Adrenal gland (tissue), 12 donors: ENCODE results near the gene AQP5. TPM values are rescaled to one million over a fixed set of nuclear protein-coding genes. Genes with fewer than 3 reads are reported as not detected.

Source experiments
- DNase-seq, 7 donors: peaks; one replicate each; pipeline ENCODE4 v3.0.0-alpha.2; 2019 to 2020
- H3K27ac ChIP-seq, 5 donors: fragments of 200-600 bp; sonication (generic) in 4 of 5; 1 replicate in 3 of 5; 2 replicates in 2 of 5; pipeline versions ENCODE4 v1.5.1 to v1.8.0; 2016 to 2020; ENCODE audit warnings: mild to moderate bottlenecking in 1 of 5
- H3K27me3 ChIP-seq: fragments of 200-600 bp; 2 replicates; pipeline ENCODE4 v1.8.0; 2021
- H3K36me3 ChIP-seq, 2 donors: fragments of 200-600 bp; replicated peaks in 1 of 2; 1 replicate in 1 of 2; 2 replicates in 1 of 2; pipeline versions ENCODE4 v1.5.1 to v1.8.0; 2018 to 2022
- H3K4me1 ChIP-seq, 2 donors: fragments of 200-600 bp; replicated peaks in 1 of 2; 1 replicate in 1 of 2; 2 replicates in 1 of 2; pipeline versions ENCODE4 v1.5.1 to v1.8.0; 2018 to 2021
- H3K4me3 ChIP-seq, 4 donors: fragments of 200-600 bp; sonication (generic) in 3 of 4; one replicate each; pipeline ENCODE4 v1.5.1; 2016 to 2018
- H3K9me3 ChIP-seq, 3 donors: fragments of 200-600 bp; sonication (generic) in 1 of 3; replicated peaks in 1 of 3; 1 replicate in 2 of 3; 2 replicates in 1 of 3; pipeline versions ENCODE4 v1.5.1 to v1.8.0; 2016 to 2021
- CTCF ChIP-seq, 6 experiments: fragments of 450-650 bp in 4 of 6; fragments of 200-600 bp in 2 of 6; sonication (generic) in 1 of 6; IDR thresholded peaks; 1 replicate in 5 of 6; 2 replicates in 1 of 6; pipeline versions ENCODE4 v1.5.1 to v1.8.0; 2016 to 2021; ENCODE audit warnings: antibody characterized with exemption in 6 of 6, mild to moderate bottlenecking in 2 of 6, moderate library complexity in 1 of 6
- POLR2A ChIP-seq, 2 donors: fragments of 450-650 bp; IDR thresholded peaks; one replicate each; pipeline ENCODE4 v1.6.1; 2017; ENCODE audit warnings: antibody characterized with exemption in 2 of 2, mild to moderate bottlenecking in 2 of 2, moderate library complexity in 1 of 2
- WGBS, 4 donors: extraction: QIAGEN DNeasy Blood & Tissue Kit in 2 of 4; methylation state at CpG; one replicate each; pipeline versions ENCODE4 v1.1.5 to v1.1.7; 2013 to 2017; 5-methylcytosine and 5-hydroxymethylcytosine counted together
- intact Hi-C, 2 donors: fragments of 100-400 bp; cut with DNase I; formaldehyde crosslinking; loops; one replicate each; pipeline versions ENCODE4 v1.14.1 to v1.15.0; 2022 to 2023
- polyA plus RNA-seq, 3 donors: library from polyadenylated mRNA; stranded (reverse); fragments of 200-250 nt in 2 of 3; fragments of 350-450 nt in 1 of 3; fragmentation: Illumina TruSeq in 1 of 3; extraction: RNeasy Lipid Tissue Mini Kit (QIAGEN cat#74804) in 1 of 3; gene quantifications; one replicate each; pipeline ENCODE4 v1.2.3, GENCODE V29; 2013 to 2014
- total RNA-seq, 9 donors: library from RNA; depleted of rRNA in 4 of 9; stranded (reverse); fragments of >200 nt in 4 of 9; fragments of 120-200 nt in 1 of 9; fragmentation: NEBNext Ultra II Directional in 1 of 9; extraction: Animal tissue kit (Norgen Biotek cat#: 25700) in 1 of 9; gene quantifications; one replicate each; pipeline versions ENCODE4 v1.1.0 to v1.2.4, GENCODE V29; 2013 to 2023
- donor health status: healthy with polysubstance abuse.
- donor health status: Bipolar disorder and iron deficiency.
- donor health status: DM: yes; HTN: yes; CAD: no.
- donor health status: DM: no; HTN: no; CAD: no.
- donor health status: DM: no; HTN: no; CAD: no.
- donor health status: DM: yes; HTN: yes; CAD: no.

The AQP5 gene
- total and polyA plus RNA-seq, 12 donors, result 0.22 to 2.6 (median 0.84) TPM; not detected in 1

- WGBS, 4 donors, result 77 to 93% (median 88%) methylated on average over 11 to 12 of the region's 12 CpGs
Observed at GRCh38 chr12:49917166-49917787, 44.4 kb upstream of the AQP5 start.

GRCh38 chr12:49917788-49918173 lies 43.9 kb upstream of the AQP5 start:
- WGBS, 4 donors, result 86 to 91% (median 90%) methylated on average over 5 of the region's 5 CpGs
- Histone ChIP-seq H3K4me1 (peaks cover 4 to 14% of the 10 kb centered on the region in 2 donors), H3K4me3 (no peak overlapping the region), H3K27me3 (no peaks in the 10 kb centered on the region), H3K27ac (no peak overlapping the region), H3K36me3 (no peaks in the 10 kb centered on the region), H3K9me3 (no peaks in the 10 kb centered on the region)
- intact Hi-C loops, result no loop called here
- no peak for TF ChIP-seq POLR2A (IDR thresholded peaks at IDR 0.05)
- TF ChIP-seq CTCF (IDR thresholded peaks at IDR 0.05), result no peak
- DNase-seq, result no peak

More at GRCh38 chr12:49917166-49917787, 44.4 kb upstream of the AQP5 start:
- H3K27ac ChIP-seq, result no peak overlapping the region
- H3K36me3 ChIP-seq, result no peaks in the 10 kb centered on the region
- H3K27me3 ChIP-seq, result no peaks in the 10 kb centered on the region
- intact Hi-C loops, result no loop called here
- TF ChIP-seq POLR2A (IDR thresholded peaks at IDR 0.05), result no peak
- TF ChIP-seq CTCF (IDR thresholded peaks at IDR 0.05), result no peak
- H3K4me3 ChIP-seq, result no peak overlapping the region
- DNase-seq, result no peak
- peaks cover 0 to 9% of the 10 kb centered on the region in 2 donors for H3K4me1 ChIP-seq
- no peaks in the 10 kb centered on the region for H3K9me3 ChIP-seq

GRCh38 chr12:49920241-49920914 lies 41.3 kb upstream of the AQP5 start:
- 65 to 69% (median 66%) methylated on average over 12 of the region's 12 CpGs for WGBS, 4 donors
- Histone ChIP-seq H3K27ac (peak overlapping the region in 1 of 5 donors; percentile 72), H3K9me3 (no peaks in the 10 kb centered on the region), H3K4me3 (no peak overlapping the region), H3K36me3 (no peaks in the 10 kb centered on the region), H3K4me1 (peaks cover 8 to 18% of the 10 kb centered on the region in 2 donors), H3K27me3 (no peaks in the 10 kb centered on the region)
- DNase-seq, result peak in 1 of 7 donors; percentile 18
- intact Hi-C loops, result no loop called here
- TF ChIP-seq POLR2A (IDR thresholded peaks at IDR 0.05), result no peak
- TF ChIP-seq CTCF (IDR thresholded peaks at IDR 0.05), result no peak

- intact Hi-C loops, result no loop called here
- peak overlapping the region in 1 of 5 donors; percentile 72 for H3K27ac ChIP-seq
- DNase-seq, result no peak
Observed at GRCh38 chr12:49920915-49921286, 40.8 kb upstream of the AQP5 start.

More at GRCh38 chr12:49920915-49921286, 40.8 kb upstream of the AQP5 start:
- Histone ChIP-seq H3K9me3 (no peaks in the 10 kb centered on the region), H3K27me3 (no peaks in the 10 kb centered on the region), H3K4me3 (no peak overlapping the region), H3K36me3 (no peaks in the 10 kb centered on the region), H3K4me1 (peaks cover 8 to 18% of the 10 kb centered on the region in 2 donors)
- 79 to 90% (median 86%) methylated on average over 3 of the region's 3 CpGs for WGBS, 4 donors
- no peak for TF ChIP-seq CTCF (IDR thresholded peaks at IDR 0.05)
- TF ChIP-seq POLR2A (IDR thresholded peaks at IDR 0.05), result no peak
